HCT116 (cell line): Measurements from ENCODE around the gene BBX.

Experiments
- ATF3 ChIP-seq: IDR thresholded peaks from 2 replicates; pipeline ENCODE4 v1.6.1; 2012
- CTCF ChIP-seq, 3 experiments: fragments of 200-600 bp in 1 of 3; sonication (generic) in 1 of 3; IDR thresholded peaks in 2 of 3; conservative IDR thresholded peaks in 1 of 3; 2 replicates each; pipeline ENCODE4 v1.5.1; 2012 to 2017; ENCODE audit warnings: low read depth in 2 of 3, low read length in 2 of 3, antibody characterized with exemption in 1 of 3, borderline replicate concordance in 1 of 3, control low read depth in 1 of 3, mild to moderate bottlenecking in 1 of 3, mixed read lengths in 1 of 3, mixed run types in 1 of 3, moderate library complexity in 1 of 3; ENCODE audit not compliant: insufficient read depth in 1 of 3
- EZH2 ChIP-seq: fragments of 200-600 bp; sonication (generic); IDR thresholded peaks from 2 replicates; pipeline ENCODE4 v1.6.1; 2017; ENCODE audit warnings: antibody characterized with exemption, mixed run types
- FOSL1 ChIP-seq: IDR thresholded peaks from 2 replicates; pipeline ENCODE4 v1.6.1; 2012; ENCODE audit warnings: low read depth
- JUND ChIP-seq: IDR thresholded peaks from 2 replicates; pipeline ENCODE4 v1.6.1; 2012
- POLR2A ChIP-seq: IDR thresholded peaks from 2 replicates; pipeline ENCODE4 v1.7.0; 2011; ENCODE audit warnings: borderline replicate concordance; ENCODE audit not compliant: insufficient read depth, insufficient read length; ENCODE audit errors: extremely low read depth
- REST ChIP-seq: IDR thresholded peaks from 2 replicates; pipeline ENCODE4 v1.6.1; 2012; ENCODE audit warnings: low read depth
- SIN3A ChIP-seq: IDR thresholded peaks from 2 replicates; pipeline ENCODE4 v1.6.1; 2012; ENCODE audit warnings: low read depth
- SRF ChIP-seq: IDR thresholded peaks from 2 replicates; pipeline ENCODE4 v1.6.1; 2012; ENCODE audit warnings: low read depth
- TCF7L2 ChIP-seq: IDR thresholded peaks from 2 replicates; pipeline ENCODE4 v1.7.0; 2011; ENCODE audit warnings: borderline replicate concordance, inconsistent platforms; ENCODE audit not compliant: insufficient read depth, insufficient read length; ENCODE audit errors: extremely low read depth
- YY1 ChIP-seq: IDR thresholded peaks from 2 replicates; pipeline ENCODE4 v1.6.1; 2011; ENCODE audit warnings: low read length, low read depth, moderate library complexity, mild to moderate bottlenecking; ENCODE audit not compliant: insufficient replicate concordance; ENCODE audit errors: extremely low read depth
- ZNF274 ChIP-seq: fragments of 200-500 bp; sonication (Bioruptor generic); IDR thresholded peaks from 2 replicates; pipeline ENCODE4 v1.6.1; 2014; ENCODE audit warnings: mild to moderate bottlenecking, low read depth, low read length, inconsistent platforms

GRCh38 chr3:107525644-107526305, 3.0 kb downstream of the BBX start:
- TF ChIP-seq YY1, result no peak
- TF ChIP-seq CTCF (IDR thresholded peaks at IDR 0.05 in 2 of 3, conservative IDR thresholded peaks at IDR 0.05 in 1 of 3; ENCODE audit: borderline replicate concordance in 1 of 3, insufficient read depth in 1 of 3, low read depth in 2 of 3, low read length in 2 of 3), result no peak
- TF ChIP-seq SIN3A, result no peak
- no peak for TF ChIP-seq POLR2A
- no peak for TF ChIP-seq EZH2
- no peak for TF ChIP-seq REST
- no peak for TF ChIP-seq JUND
- no peak for TF ChIP-seq TCF7L2
- no peak for TF ChIP-seq ZNF274
- no peak for TF ChIP-seq FOSL1
- TF ChIP-seq ATF3, result no peak
- no peak for TF ChIP-seq SRF
